Nucleus accumbens (tissue), 56 donors: ENCODE data around the gene MRPS15.
"Not testable (repeated sequence)": the region's sequence is repeated elsewhere in the genome, so short reads cannot be mapped to it uniquely, and the experiment has no call there.

Source experiments
- DNase-seq, 56 donors: peaks; one replicate each; lab custom pipeline; 2025; lab: John Stamatoyannopoulos, UW

MRPS15 gene

GRCh38 chr1:36486093-36486438 lies 21.9 kb upstream of the MRPS15 start:
- DNase-seq, result no peak

- DNase-seq, result no peak
These were observed 19.9 kb upstream of the MRPS15 start for GRCh38 chr1:36484099-36484498.

GRCh38 chr1:36482724-36483388 lies 18.7 kb upstream of the MRPS15 start, which contains the start of gene CSF3R:
Gene CSF3R, minus strand, starts transcription at chr1:36482913. Its CDS starts 3,417 bp downstream, at chr1:36479496.
- DNase-seq, result no peak

- DNase-seq, result no peak
These were observed 17.9 kb upstream of the MRPS15 start for GRCh38 chr1:36481771-36482723.

- no peak for DNase-seq
These were observed 16.9 kb upstream of the MRPS15 start for GRCh38 chr1:36481091-36481490.

- no peak for DNase-seq
These were observed 16.0 kb upstream of the MRPS15 start for GRCh38 chr1:36480161-36480560.

- DNase-seq, result no peak
These were observed 15.4 kb upstream of the MRPS15 start for GRCh38 chr1:36479505-36480051.

GRCh38 chr1:36477615-36478014 lies 13.4 kb upstream of the MRPS15 start:
- DNase-seq, result not testable (repeated sequence)

GRCh38 chr1:36476945-36477344 lies 12.8 kb upstream of the MRPS15 start:
- no peak for DNase-seq

- no peak for DNase-seq
These were observed 11.9 kb upstream of the MRPS15 start for GRCh38 chr1:36475910-36476604.

GRCh38 chr1:36475341-36475740 lies 11.2 kb upstream of the MRPS15 start:
- no peak for DNase-seq

GRCh38 chr1:36472656-36473055 lies 8.5 kb upstream of the MRPS15 start:
- no peak for DNase-seq

GRCh38 chr1:36471830-36472641 lies 7.9 kb upstream of the MRPS15 start:
- no peak for DNase-seq

- no peak for DNase-seq
These were observed 5.0 kb upstream of the MRPS15 start for GRCh38 chr1:36469163-36469562.

GRCh38 chr1:36467700-36468455 lies 3.7 kb upstream of the MRPS15 start:
- DNase-seq, result no peak

GRCh38 chr1:36467027-36467410 lies 2.8 kb upstream of the MRPS15 start:
- no peak for DNase-seq

GRCh38 chr1:36466370-36467026 lies 2.3 kb upstream of the MRPS15 start:
- no peak for DNase-seq

- DNase-seq, result no peak
These were observed 1.7 kb upstream of the MRPS15 start for GRCh38 chr1:36465731-36466369.
